CD4-positive, alpha-beta T cell treated with Interleukin-6 at 100 ng/mL for 8 hours (primary cell): ENCODE data around the gene CSNK2A2.

ENCODE experiments used
- DNase-seq: peaks from one replicate; pipeline ENCODE4 v3.0.0-alpha.2; 2020; ENCODE audit warnings: mixed read lengths, low spot score

The CSNK2A2 gene

GRCh38 chr16:58138852-58139251, 59.1 kb downstream of the CSNK2A2 start:
- no peak for DNase-seq

- no peak for DNase-seq
Measured at GRCh38 chr16:58137581-58137980, 60.3 kb downstream of the CSNK2A2 start.

- peak; percentile 97 for DNase-seq
Measured at GRCh38 chr16:58129097-58129936, 68.6 kb downstream of the CSNK2A2 start, which contains the start of gene CFAP20. Gene CFAP20, minus strand, starts transcription at chr16:58129381. Its CDS starts 266 bp downstream, at chr16:58129115.

- DNase-seq = no peak
Measured at GRCh38 chr16:58128711-58129096, 69.2 kb downstream of the CSNK2A2 start.

GRCh38 chr16:58128181-58128631, 69.7 kb downstream of the CSNK2A2 start:
- no peak for DNase-seq

- no peak for DNase-seq
Measured at GRCh38 chr16:58127634-58128033, 70.3 kb downstream of the CSNK2A2 start.

- peak; percentile 38 for DNase-seq
Measured at GRCh38 chr16:58127033-58127556, 70.8 kb downstream of the CSNK2A2 start.

GRCh38 chr16:58126451-58126961, 71.4 kb downstream of the CSNK2A2 start:
- no peak for DNase-seq

- DNase-seq = no peak
Measured at GRCh38 chr16:58125781-58126335, 72.0 kb downstream of the CSNK2A2 start.

- no peak for DNase-seq
Measured at GRCh38 chr16:58125041-58125440, 72.9 kb downstream of the CSNK2A2 start.

- DNase-seq = no peak
Measured at GRCh38 chr16:58124601-58124915, 73.3 kb downstream of the CSNK2A2 start.

GRCh38 chr16:58123896-58124600, 73.9 kb downstream of the CSNK2A2 start:
- DNase-seq = no peak

- DNase-seq = no peak
Measured at GRCh38 chr16:58121132-58121531, 76.8 kb downstream of the CSNK2A2 start.

GRCh38 chr16:58120234-58120633, 77.7 kb downstream of the CSNK2A2 start:
- DNase-seq = no peak

GRCh38 chr16:58119509-58119845, 78.4 kb downstream of the CSNK2A2 start:
- DNase-seq = no peak

- no peak for DNase-seq
Measured at GRCh38 chr16:58118801-58119508, 79.0 kb downstream of the CSNK2A2 start.

- no peak for DNase-seq
Measured at GRCh38 chr16:58116529-58116928, 81.4 kb downstream of the CSNK2A2 start.

GRCh38 chr16:58116081-58116480, 81.8 kb downstream of the CSNK2A2 start:
- DNase-seq = no peak

- no peak for DNase-seq
Measured at GRCh38 chr16:58114827-58115825, 82.8 kb downstream of the CSNK2A2 start.

- DNase-seq = no peak
Measured at GRCh38 chr16:58111302-58111627, 86.6 kb downstream of the CSNK2A2 start.
